ENCODE measurements around the gene SSH2. TPM values are rescaled to one million over a fixed set of nuclear protein-coding genes. Genes with fewer than 3 reads are reported as not detected.

SSH2 gene
- total and polyA plus RNA-seq, 2 of the 13 experiments (the other 11 are each of a cell fraction or from before 2014, with no cell fraction given) = 6.0 to 6.4 TPM

GRCh38 chr17:29622337-29623282 lies 307.4 kb downstream of the SSH2 start, which contains the start of gene CORO6 (continued):
- TF ChIP-seq SYNCRIP (IDR thresholded peaks at IDR 0.05; ENCODE audit: insufficient read depth, low read depth, low read length) = no peak
- TF ChIP-seq ZNF766 (CRISPR knock-in tag; IDR thresholded peaks at IDR 0.05; ENCODE audit: borderline replicate concordance) = no peak
- TF ChIP-seq RBAK (CRISPR knock-in tag; IDR thresholded peaks at IDR 0.05) = no peak
- TF ChIP-seq ZNF446 (CRISPR knock-in tag; IDR thresholded peaks at IDR 0.05) = no peak
- TF ChIP-seq NFATC3 (CRISPR knock-in tag; IDR thresholded peaks at IDR 0.05) = no peak
- TF ChIP-seq ZBTB7A (CRISPR knock-in tag; IDR thresholded peaks at IDR 0.05) = 0 out of 2 replicates have a peak, but pooled peaks have one; percentile 44
- TF ChIP-seq ZNF781 (CRISPR knock-in tag; IDR thresholded peaks at IDR 0.05; ENCODE audit: borderline replicate concordance, not compliant biosample characterization) = peak; percentile 14
- no peak for TF ChIP-seq ZNF136 (CRISPR knock-in tag; IDR thresholded peaks at IDR 0.05; ENCODE audit: low read depth)
- TF ChIP-seq GZF1 (CRISPR knock-in tag; IDR thresholded peaks at IDR 0.05) = no peak
- TF ChIP-seq DRAP1 (CRISPR knock-in tag; IDR thresholded peaks at IDR 0.05) = no peak
- 0 out of 2 replicates have a peak, but pooled peaks have one; percentile 27 for TF ChIP-seq ZSCAN20 (CRISPR knock-in tag; IDR thresholded peaks at IDR 0.05; ENCODE audit: borderline replicate concordance)
- no peak for TF ChIP-seq TEAD3 (CRISPR knock-in tag; optimal IDR thresholded peaks at IDR 0.05; ENCODE audit: borderline replicate concordance)
- TF ChIP-seq KLF16 (CRISPR knock-in tag; IDR thresholded peaks at IDR 0.05) = peak in 1 of 2 experiments; percentile 20; a peak in 1 of 4 replicates
- TF ChIP-seq THRA (CRISPR knock-in tag; IDR thresholded peaks at IDR 0.05; ENCODE audit: borderline replicate concordance) = no peak
- TF ChIP-seq, protein P1, sequence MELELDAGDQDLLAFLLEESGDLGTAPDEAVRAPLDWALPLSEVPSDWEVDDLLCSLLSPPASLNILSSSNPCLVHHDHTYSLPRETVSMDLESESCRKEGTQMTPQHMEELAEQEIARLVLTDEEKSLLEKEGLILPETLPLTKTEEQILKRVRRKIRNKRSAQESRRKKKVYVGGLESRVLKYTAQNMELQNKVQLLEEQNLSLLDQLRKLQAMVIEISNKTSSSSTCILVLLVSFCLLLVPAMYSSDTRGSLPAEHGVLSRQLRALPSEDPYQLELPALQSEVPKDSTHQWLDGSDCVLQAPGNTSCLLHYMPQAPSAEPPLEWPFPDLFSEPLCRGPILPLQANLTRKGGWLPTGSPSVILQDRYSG (CRISPR knock-in tag; IDR thresholded peaks at IDR 0.05) = no peak
- no peak for TF ChIP-seq SP140L (CRISPR knock-in tag; IDR thresholded peaks at IDR 0.05; ENCODE audit: borderline replicate concordance)
- TF ChIP-seq, protein P2, sequence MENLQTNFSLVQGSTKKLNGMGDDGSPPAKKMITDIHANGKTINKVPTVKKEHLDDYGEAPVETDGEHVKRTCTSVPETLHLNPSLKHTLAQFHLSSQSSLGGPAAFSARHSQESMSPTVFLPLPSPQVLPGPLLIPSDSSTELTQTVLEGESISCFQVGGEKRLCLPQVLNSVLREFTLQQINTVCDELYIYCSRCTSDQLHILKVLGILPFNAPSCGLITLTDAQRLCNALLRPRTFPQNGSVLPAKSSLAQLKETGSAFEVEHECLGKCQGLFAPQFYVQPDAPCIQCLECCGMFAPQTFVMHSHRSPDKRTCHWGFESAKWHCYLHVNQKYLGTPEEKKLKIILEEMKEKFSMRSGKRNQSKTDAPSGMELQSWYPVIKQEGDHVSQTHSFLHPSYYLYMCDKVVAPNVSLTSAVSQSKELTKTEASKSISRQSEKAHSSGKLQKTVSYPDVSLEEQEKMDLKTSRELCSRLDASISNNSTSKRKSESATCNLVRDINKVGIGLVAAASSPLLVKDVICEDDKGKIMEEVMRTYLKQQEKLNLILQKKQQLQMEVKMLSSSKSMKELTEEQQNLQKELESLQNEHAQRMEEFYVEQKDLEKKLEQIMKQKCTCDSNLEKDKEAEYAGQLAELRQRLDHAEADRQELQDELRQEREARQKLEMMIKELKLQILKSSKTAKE (CRISPR knock-in tag; IDR thresholded peaks at IDR 0.05; ENCODE audit: borderline replicate concordance) = no peak
- no peak for TF ChIP-seq RARA (CRISPR knock-in tag; IDR thresholded peaks at IDR 0.05)
- TF ChIP-seq, protein P3, sequence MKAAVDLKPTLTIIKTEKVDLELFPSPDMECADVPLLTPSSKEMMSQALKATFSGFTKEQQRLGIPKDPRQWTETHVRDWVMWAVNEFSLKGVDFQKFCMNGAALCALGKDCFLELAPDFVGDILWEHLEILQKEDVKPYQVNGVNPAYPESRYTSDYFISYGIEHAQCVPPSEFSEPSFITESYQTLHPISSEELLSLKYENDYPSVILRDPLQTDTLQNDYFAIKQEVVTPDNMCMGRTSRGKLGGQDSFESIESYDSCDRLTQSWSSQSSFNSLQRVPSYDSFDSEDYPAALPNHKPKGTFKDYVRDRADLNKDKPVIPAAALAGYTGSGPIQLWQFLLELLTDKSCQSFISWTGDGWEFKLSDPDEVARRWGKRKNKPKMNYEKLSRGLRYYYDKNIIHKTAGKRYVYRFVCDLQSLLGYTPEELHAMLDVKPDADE (CRISPR knock-in tag; IDR thresholded peaks at IDR 0.05) = no peak
- no peak for TF ChIP-seq ISX (CRISPR knock-in tag; conservative IDR thresholded peaks at IDR 0.05)
- no peak for TF ChIP-seq MBNL3 (CRISPR knock-in tag; conservative IDR thresholded peaks at IDR 0.05)
- no peak for TF ChIP-seq RXRB (CRISPR knock-in tag; IDR thresholded peaks at IDR 0.05; ENCODE audit: borderline replicate concordance)
- no peak for TF ChIP-seq EHMT2 (IDR thresholded peaks at IDR 0.05; ENCODE audit: borderline replicate concordance, low read depth, low read length)
- TF ChIP-seq ZNF564 (CRISPR knock-in tag; IDR thresholded peaks at IDR 0.05) = no peak

Measured in HepG2 (cell line).